Stimulated activated CD8-positive, alpha-beta memory T cell treated with anti-CD3 and anti-CD28 coated beads, Interleukin-7, amount 100 ng/mL, for 1 hour (primary cell): Measurements from ENCODE around the gene GNAQ.
"Not testable (repeated sequence)": the region's sequence is repeated elsewhere in the genome, so short reads cannot be mapped to it uniquely, and the experiment has no call there.

ENCODE experiments used
- DNase-seq, 2 donors: peaks; one replicate each; pipeline ENCODE4 v3.0.0-alpha.2; 2020; ENCODE audit warnings: low read depth in 2 of 2

The GNAQ gene

DNA sequence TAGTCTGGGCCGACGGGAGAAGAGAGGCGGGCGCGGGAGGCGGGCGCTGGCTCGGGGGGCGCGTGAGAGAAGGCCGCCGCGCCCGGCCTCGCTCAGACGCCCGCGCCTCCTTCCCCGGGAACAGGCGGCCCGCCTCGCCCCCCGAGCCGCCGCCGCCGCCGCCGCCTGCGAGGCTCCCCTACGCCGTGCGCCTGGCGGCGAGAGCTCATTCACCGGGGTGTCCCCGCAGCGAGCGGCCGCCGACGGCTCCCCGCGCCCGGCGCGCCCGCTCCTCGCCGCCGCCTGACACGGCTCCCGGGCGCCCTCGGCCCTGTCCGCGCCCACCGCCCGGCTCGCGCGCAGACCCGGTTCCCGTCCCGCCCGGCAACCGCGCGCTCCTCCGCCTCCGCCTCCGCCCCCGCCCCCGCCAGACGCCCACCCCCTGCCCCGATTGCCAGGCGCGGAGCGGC lies at the start of gene GNAQ:
Gene GNAQ, minus strand, starts transcription at position 368 of the 449 bp plus-strand sequence. CDS start 576 bp downstream, outside the sequence.
- DNase-seq, result no peak

DNA sequence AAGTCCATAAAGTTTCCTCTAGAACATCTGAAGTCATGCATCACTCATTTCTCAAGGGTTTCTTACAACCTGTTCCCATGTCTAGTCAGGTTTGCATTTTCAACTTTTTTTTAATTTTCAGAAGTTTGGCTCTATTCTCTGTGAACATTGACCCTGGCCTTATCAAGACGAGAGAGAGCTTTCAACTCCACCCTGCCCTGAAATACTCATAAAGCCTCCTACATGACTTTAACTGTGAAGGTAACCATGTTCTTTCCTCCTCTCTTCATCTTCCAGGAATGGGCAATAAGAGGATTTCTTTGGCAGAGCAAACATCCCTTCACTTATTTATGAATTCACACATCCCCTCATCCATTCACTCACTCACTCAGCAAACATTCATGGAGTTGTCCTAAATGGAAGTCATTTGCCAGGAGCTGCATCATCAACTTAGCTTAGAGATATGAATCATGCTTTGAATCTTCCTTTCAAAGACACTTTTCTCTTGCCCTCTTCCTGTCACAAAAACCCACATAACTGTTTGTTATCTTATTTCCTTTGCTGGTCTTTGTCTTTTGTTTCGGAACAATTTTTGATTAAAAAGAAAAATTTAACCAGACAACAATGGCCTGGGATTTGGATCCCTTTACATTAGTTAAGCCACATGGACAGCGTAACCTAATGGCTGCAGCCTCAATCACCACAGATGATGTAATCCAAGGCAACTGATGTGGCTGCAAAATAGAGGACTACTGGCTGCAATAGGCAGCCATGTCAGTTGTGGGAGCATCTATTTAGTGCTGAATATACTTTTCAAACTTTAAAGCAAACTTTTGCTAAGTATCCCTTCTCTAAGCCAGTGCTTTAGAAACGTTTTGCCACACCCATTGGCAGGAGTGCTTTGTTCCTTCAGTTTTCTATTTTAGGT lies 43.0 kb upstream of the GNAQ start:
- no peak for DNase-seq

- no peak for DNase-seq
Observed at GRCh38 chr9:78073722-78074121, 42.1 kb upstream of the GNAQ start.

- DNase-seq, result no peak
Observed at GRCh38 chr9:78072586-78073199, 41.1 kb upstream of the GNAQ start.

DNA sequence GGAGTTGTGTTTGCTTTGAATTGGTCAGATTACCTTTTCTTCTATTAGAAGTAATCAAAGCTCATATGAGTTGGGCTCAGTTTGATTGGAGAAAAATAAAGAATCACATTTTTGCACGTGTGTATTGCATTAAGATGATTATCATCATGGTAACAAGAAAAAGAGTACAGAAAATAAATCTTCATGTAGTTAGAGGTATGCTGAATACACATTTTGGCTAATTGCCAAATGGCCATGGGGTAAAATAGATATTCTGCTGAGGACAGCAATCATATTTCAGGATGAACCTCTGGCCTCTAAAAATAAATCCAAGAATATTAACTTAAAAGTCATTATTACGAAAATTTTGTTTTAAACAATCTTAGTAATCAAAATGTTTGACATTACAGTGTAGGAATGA lies 38.9 kb upstream of the GNAQ start:
- no peak for DNase-seq

- DNase-seq, result no peak
Observed at GRCh38 chr9:78064075-78064474, 32.5 kb upstream of the GNAQ start.

DNA sequence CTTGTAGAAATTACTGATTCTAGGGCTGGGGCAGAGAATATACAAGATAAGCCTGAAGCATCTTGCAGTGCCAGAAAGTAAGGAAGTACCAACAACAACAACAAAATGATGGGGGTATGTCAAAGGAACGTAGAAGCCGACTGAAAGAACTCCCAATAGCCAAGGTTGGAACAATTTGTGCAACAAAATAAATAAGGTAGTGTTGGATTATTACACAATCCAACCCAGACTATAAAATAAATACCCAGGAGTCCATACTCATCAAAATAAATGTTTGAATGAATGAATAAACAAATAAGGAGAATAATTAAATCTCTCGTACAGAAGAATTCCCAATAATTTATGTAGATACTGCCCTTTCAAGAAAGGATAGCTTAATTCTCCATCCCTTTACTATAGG lies 31.1 kb upstream of the GNAQ start:
- no peak for DNase-seq

DNA sequence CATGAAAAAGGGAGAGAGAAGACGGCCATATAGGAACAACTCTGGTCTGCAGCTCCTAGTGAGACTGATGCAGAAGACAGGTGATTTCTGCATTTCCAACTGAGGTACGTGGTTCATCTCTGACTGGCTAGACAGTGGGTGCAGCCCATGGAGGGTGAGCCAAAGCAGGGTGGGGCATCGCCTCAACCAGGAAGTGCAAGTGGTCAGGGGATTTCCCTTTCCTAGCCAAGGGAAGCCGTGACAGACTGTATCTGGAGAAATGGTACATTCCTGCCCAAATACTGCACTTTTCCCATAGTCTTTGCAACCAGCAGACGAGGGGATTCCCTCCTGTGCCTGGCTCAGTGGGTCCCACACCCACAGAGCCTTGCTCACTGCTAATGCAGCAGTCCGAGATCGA lies 22.6 kb upstream of the GNAQ start:
- DNase-seq, result not testable (repeated sequence)

- no peak for DNase-seq
Observed at GRCh38 chr9:78053627-78054026, 22.0 kb upstream of the GNAQ start.

- no peak for DNase-seq
Observed at GRCh38 chr9:78050421-78050820, 18.8 kb upstream of the GNAQ start.

- DNase-seq, result no peak
Observed at GRCh38 chr9:78049484-78049883, 17.9 kb upstream of the GNAQ start.

DNA sequence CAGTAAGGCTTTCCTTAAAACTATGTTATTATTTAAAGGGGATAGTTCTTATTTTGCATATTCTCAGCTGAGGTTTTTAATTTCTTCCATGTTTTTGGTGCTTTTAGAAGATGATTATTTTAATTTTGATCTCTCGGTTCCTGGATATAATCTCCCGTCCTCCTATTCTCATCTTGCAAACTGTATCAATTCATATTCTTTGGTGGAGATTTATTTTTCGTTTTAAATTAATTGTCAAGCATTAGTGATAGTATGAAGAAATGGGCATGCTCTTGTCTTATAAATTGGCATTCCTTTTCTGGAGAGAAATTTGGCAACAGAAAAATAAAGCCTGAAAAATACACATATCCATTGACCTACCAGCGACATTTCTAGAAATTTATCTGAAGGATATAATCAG lies 15.5 kb upstream of the GNAQ start:
- no peak for DNase-seq

GRCh38 chr9:78046112-78046511 lies 14.5 kb upstream of the GNAQ start:
- no peak for DNase-seq

DNA sequence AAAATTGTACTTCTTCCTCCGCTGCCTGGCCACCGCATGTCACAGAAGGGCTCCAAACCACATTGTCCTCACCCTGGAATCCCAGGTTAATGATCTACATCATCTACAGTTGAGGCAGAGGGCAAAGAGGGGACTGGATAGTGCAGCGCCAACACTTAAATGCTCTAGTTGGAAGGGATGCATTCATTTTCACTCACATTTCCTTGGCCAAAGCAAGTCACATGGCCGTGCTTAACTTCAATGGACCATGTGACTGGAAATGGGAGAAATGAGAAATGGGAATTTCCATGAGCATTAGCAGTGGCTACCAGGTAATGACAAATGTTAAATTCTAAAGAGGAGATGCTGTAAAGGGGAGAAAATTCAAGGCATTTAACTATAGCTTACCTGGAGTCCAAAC lies 13.3 kb upstream of the GNAQ start:
- DNase-seq, result no peak

DNA sequence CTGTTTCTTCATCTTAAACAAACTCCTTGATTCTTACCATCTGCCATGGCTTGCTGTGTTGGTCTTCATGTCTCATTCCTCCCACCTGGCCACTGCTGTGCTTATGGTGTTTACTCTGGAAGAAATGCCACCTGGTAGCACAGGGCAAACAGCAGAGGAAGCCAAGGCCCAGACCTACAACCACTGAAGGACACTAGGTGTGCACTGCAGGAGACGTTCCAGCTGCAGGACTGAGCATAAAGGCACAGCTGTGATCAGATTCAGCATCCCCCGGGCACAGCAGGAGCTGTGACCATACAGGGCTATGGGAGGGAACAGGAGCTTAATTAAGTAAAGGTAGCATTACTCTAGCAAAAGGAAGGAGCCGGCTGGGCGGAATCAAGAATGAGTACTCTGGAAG lies 12.6 kb upstream of the GNAQ start:
- DNase-seq, result no peak

- DNase-seq, result no peak
Observed at GRCh38 chr9:78041971-78042370, 10.4 kb upstream of the GNAQ start.

- DNase-seq, result no peak
Observed at GRCh38 chr9:78040726-78041125, 9.1 kb upstream of the GNAQ start.

DNA sequence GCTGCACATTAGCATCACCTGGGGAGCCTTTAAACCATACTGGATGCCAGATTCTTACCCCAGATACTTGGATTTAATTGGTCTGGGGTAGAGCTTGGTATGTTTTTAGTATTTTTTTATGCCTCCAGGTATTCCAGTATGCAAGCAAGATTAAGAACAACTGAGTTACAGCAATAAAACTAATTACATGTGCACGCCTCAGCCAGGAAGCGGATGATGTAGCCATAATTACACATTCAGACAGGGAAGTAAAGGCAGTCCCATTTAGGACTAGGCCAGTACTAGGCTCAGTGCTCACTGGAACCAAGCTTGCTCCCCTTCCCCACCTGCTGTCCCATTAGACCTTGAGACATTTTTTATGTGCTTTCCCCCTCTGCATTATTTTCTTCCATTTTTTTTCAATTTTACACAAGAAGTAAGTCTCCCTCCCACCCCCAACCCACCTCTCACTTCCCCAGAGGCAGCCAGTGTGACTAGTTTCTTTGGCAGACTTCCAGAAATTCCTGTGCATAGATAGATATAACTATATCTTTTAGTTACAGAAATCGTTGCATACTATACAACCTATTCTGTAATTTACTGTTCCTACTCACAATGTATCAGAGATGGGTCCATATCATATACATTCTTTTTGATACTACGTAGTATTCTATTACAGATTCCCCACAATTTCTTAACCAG lies 7.1 kb upstream of the GNAQ start:
- no peak for DNase-seq

- DNase-seq, result peak in 1 of 2 donors; percentile 11
Observed at GRCh38 chr9:78035383-78035993, 3.9 kb upstream of the GNAQ start.

GRCh38 chr9:78033870-78034269 lies 2.3 kb upstream of the GNAQ start:
- DNase-seq, result no peak

DNA sequence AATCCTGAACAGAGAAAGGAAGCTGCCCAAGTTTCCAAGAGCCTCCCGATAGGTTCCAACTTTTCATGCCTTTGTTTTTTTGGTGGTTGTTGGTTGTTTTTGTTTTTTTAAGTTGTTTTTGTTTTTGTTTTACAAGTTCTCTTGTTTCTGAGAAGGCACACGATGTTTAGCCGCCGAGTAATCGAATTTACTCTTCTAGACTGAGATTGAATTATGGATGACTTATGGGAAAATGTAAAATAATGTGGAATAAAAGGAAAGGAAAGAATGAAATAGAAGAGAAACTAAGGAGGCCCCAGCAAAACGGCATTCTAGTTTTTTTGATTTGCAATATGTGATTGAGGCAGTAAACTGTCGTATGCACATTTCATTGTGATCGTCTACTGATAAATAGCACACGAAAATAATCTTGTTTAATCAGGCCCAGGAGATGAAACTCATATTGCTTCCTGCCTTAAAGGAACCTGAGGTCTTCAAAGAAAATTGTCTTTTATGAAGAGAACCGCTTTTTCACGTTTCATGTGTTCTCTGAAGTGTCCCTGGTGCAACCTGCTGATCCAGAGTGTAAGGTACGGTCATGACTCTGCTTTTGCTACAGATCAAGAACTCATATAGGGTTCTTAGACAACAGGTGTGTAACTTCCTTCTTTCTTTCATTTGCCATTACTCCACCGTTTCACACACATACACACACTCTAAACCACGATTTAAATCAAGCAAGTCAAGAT lies 1.3 kb upstream of the GNAQ start:
- DNase-seq, result no peak
